D341Med (cell line): ENCODE results near the gene TMEM182.

ENCODE experiments used
- DNase-seq: peaks from one replicate; pipeline ENCODE4 v3.0.0; 2012; ENCODE audit warnings: low spot score

The TMEM182 gene

DNA sequence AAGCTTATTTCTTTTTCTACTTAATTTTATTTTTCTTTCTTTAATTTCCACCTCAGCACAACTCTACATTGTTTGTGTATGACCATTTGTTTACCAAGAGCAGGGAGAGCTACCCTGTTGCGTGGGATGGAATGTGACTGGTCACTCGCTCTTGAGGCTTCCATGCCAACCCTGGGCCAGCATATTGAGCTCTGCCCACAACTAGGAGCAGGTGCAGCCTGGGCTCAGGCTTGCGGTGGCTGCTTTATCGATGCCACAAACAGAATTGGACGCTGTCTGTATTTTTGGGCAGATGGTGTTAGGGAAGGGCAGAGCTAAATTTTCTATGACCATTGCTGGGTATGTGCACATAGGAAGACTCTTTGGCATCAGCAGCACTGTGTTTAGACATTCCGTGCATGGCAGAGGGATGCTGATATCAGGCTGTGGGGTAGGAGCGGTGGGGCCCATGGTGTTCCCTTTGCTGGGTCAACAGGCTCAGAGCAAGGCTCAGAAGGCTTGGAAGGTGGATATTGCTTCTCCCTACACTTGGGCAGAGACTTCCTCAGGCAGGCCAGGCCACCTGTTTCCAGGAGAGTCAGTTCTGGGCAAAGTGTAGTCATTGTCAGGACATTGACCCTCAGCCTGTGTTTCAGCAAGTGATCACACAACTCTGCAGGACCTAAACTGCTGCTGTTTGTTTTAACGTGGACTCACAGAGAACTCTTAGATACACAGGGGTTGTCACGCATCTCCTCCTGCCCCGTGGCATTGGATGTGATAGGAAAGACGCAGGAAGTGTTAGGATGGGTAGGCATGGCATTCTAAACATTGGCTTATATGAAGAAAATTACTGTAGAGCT, 40.2 kb downstream of the TMEM182 start:
- DNase-seq, result no peak

DNA sequence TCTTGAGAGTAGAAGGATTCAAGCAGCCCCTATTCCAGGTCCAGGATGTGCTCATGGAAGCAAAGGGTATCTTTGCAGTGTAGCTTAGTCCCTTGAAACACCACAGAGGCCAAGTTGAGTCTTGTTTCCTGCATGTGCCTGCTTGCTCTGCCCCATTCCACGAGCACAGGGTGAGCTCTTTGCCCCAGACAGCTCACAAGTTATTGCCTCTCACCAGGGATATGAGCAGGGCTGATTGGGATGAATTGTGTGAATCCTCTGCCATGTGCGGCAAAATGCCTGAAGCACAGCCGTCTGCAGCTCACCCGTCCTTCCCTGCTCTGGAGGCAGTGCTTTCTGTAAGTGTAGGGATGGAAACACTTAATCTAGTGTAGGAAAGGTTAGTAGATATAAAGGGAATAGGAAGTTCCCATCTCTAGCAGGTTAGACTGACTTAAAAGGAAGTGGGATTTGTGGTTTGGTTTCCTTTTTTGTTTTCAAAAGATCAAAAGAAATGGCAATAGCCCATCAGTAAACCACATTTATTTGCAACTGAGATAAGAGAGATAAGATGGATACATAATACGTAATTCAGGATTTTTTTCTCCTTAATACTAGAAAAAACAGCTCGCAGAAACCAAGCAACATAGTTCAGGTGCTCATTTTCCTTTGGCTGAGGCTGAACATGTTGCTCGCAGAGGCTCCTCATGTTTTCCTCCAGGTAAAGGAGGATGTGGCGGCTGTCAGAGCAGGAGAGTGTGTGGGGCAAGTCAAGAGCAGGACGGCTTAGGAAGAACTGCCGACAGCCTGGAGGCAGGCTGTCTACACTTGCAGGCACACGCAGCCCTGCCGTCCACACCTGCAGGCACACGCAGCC, 41.4 kb downstream of the TMEM182 start:
- DNase-seq, result no peak

DNA sequence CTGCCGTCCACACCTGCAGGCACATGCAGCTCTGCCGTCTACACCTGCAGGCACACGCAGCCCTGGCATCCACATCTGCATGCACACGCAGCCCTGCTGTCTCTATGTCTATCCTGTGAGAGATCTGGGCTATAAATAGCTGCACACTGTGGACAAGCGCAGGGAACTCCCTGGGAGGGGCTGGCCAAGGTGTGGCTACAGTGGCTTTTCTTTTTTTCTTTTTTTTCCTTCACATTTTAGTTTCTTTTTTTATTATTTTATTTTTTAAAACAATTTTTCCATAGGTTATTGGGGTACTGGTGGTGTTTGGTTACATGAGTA, 42.0 kb downstream of the TMEM182 start:
- no peak for DNase-seq

DNA sequence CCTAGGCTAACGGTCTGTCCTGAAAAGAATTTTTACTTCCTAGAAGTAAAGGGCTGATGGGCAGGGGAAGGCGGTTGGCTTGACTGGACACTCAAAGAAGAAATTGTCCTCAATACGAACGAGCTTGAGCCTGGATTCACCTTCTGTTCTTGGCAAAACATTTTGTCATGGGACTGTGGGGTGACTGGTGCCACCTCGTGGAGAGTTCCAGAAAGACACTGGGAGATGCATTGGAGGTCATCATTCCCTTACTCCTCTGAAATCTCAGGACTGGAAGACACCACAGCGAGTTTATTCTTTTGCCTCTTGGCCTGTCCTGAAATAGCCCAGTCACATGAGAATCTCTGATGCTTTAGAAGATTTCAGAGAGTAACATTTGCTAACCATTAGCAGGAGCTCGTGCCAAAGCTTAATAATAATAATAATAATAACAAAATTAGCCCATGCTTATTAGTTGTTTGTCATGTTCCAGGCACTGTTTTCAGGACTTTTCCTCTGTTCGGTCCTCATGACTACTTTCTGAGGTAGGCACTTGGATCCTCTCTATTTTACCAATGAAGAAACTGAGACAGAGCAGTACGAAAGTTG, 44.5 kb downstream of the TMEM182 start:
- DNase-seq, result peak; percentile 74

DNA sequence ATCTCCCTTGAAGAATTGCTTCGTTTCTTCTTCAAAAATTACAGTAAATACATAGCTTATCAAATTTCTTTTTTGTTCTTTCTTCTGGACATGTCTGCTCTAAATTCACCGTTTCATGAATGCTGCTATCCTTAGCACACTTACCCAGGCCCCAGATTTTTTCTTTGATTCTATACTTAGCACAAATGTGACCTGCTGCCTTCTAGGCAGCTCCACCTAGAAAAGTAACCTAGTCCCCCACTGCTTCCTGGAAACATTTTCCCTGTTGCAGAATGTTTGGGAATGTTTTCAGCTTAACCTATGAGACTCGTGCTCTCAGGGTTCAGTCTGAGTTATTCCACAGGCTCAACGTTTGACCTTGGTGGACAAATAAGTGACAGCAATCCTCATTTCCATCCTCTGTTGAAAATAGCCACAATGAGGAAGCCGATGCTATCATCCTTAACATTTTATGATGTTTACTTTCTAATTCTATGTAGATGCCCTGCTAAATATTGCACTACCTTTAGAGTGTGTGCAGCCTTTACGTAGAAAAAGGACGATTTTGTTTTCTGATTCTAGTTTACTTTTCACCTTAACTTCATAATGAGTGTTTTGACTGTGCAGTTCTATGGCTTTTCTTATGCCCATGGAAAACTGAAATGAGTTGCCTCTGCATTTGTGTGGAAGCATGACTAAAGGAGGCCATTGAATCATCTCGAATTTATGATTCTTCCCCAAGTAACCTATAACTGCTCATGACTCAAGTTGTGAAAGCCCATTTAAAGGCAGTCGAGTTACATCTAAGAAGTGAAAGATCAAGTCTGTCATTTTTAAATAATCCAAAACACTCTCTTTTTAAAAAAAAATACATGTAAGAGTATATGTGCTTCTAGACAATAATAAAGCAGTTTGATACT, 47.7 kb downstream of the TMEM182 start:
- no peak for DNase-seq

DNA sequence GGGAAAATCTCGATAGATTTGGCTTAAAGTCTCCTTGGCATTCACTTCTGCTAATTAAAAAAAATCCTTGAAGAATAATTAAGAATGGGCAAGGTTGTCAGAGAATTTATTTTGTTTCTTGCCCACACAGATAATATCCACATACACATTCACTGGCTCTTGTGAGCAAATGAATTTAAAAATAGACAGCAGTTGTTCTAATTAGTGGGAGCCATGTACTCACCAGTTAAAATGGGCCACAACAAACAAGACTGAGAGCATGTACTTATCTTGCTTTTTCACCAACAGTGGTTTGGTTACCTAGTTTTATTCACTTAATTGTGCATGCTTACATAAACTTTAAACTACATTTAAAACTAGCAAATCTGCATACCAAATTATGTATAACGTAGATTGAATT, 53.5 kb downstream of the TMEM182 start:
- DNase-seq, result no peak

DNA sequence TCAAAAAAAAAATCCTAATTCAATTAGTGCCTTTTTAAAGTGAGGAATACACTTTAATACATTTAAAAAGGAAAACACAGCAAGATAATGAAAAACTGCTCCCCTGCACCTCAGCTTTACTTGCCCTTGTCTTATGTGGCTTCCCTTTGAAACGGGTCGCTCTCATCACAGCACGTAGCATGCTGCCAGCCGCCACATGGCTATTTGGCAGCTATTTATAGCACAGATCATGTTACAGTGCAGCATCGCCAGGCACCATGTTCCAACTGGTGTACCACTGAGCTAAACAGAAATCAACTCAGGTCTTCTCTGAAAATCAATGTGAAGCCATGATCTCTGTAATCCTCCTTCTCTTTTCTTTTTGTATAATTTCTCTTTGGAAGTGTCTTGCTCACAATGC, 65.1 kb downstream of the TMEM182 start:
- peak; percentile 38 for DNase-seq

DNA sequence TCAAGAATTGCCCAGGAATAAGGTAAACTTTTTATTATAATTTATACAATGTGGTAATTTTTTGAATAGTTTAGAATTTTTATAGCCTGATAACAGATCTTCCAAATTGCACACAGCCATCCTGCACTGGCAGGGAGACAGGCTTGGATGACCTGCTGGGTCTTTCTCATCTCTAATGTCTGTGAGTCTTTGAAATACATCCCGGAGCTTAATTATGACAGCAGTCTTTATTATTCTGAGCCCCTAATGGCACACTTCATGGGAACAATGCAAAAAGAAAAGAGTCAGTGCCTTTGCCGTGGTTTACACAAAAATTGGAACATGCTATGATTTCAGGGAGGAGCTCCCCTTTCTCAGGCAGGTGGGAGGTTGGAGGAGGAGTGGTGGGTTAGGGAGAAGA, 71.0 kb downstream of the TMEM182 start:
- DNase-seq, result no peak

DNA sequence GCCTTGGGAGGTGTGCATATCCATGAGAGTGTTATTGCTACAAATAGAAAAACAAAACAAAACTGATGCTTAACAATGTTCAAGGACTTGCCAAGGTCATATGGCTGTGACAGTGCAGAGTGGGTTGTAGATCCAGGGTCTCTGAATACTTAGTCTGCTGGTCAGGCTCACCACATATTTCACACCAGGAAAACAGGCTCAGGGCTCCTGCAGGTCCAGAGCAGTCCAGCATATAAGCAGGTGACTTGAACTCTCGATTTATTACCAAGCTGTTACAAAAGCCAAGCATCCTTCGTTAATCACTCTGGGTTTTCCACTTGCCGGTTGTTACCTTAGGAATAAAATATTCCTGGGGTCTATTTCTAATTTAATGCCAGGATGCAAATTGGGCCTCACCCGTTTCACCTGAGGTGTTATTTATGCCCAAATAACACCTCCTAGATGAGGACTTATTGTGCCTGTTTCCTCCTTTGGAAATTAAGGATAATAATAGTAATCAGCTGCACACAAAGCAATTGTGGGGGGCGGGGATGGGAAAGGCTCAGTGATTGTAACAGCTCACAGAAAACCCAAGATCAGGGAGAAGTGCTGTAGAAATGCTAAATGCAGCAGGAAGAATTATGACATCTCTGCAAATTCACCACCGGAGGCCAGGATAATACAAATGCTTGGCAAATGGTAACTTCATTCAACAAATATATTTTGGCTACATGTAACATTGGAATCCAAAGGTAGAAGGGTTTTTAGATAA, 72.9 kb downstream of the TMEM182 start:
- DNase-seq, result no peak

DNA sequence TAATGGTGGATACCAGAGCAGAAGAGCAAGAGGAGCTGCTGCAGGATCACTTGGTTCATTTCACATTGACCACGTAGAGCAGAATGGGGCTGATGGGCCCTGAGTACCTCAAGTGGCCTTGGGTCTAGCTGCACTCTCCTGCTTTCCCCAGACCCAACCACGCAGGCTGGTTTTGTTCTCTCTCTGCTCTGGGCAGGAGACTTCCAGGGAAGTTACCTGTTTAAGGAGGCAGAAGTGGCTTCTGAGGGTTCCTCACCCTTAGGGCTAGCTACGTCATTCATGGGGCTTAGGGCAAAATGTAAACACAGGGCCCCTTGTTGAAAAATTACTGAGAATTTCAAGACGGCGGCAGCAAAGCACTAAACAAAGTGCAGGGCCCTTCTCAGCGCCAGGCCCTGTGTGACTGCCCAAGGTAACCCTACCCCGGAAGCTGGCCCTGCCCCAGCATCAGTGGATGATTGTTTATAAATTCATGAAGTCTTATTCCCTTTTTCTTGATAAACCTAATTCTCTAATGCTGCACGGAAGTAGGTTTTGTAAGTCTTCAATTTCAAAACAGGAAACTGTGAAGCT, 75.9 kb downstream of the TMEM182 start:
- no peak for DNase-seq

DNA sequence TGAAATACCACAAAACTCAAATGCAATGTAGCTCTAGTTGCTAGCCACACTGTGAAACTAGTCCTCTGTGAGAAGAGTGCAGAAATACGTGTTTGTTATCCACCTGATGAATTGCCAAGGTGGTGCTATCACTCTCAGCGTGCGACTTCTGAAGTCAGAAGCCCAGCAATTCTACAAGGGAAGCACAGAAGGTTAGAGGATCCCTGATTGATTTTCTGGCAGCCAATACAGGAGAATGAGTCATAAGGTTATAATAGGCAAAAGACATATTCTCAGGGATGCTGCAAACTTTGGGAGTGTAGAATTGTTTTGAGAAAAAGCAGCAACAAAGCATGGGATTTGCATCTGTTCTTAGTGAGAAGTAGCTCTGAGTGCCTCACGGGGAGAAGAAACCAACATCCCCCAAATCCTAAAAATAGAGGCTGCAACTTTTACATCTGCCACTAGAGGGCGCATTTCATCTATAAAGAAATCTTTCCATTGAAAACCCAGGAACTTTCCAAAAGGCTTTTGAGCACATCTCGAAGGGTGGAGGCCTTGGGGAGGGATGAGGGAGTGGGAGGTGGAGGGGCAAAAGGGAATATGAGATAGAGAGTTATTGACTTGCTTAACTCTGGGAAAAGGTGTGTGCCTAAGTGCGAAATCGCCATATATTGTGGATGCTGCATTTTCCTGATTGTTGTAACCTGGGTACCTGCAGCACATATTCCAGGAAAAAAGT, 78.0 kb downstream of the TMEM182 start:
- DNase-seq, result peak; percentile 47

DNA sequence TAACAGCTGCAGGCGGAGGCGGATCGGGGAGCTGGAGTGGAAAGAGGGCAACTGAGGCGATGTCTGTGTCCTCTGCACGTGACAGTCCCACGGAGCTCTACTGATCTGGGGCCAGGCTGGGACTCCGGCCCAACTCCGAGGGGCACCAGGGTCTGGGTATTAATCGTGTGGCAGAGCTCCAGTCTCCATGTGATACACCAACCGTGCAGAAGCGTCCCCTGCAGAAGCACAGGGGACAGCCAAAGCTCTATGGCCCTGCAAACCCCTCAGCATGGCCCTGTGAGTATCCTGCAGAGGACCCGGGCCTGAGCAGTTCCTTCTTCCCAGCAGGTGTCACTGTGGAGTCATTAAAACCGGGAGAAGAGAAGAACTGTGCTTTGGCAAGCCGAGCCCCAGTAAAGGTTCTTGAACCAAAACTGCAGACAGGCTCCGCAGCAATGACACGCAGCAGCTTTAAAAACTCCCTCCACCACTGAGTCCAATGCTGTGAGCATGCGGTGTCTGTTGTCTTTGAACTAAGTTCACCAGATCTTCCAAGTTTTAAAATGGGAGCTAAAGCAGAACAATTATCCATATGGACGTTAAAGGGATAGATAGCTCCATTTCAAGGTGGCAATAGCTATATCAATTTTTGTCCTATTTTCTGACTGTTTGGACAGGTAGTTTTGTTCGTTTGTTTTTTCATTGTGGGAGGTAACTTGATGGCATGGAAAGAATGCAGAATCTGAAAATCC, 79.4 kb downstream of the TMEM182 start:
- peak; percentile 71 for DNase-seq

DNA sequence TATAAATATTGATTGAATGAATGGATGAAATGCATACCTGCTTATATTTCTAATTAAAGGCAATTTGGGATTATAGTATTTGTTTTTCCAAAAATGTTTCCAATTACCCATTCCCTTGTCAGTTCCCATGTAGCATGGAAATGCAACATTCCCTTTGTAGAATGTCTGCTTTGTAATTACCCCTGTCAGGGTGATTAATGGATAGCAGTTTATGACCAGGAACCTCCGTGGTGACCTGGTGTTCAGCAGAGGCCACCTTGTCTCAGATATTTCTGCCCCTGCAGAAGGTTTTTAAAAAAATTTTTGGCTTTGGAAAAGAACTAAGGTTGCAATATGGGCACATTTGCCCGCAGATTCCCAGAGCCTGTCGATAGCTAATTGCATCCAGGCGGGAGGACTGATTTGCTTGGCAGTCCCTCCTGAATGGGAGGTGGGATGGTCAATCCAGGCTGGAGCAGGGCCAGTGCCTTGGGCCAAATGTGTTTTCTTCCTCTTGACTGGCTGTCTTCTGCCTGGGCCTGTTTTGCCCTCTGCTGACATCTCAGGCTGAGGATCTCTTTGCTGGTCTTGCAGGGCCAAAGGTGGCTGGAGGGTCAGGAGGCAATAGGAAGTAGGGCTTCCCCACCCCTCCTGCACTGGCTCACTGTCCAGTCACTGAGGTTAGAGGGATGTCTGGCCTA, 82.1 kb downstream of the TMEM182 start:
- no peak for DNase-seq

DNA sequence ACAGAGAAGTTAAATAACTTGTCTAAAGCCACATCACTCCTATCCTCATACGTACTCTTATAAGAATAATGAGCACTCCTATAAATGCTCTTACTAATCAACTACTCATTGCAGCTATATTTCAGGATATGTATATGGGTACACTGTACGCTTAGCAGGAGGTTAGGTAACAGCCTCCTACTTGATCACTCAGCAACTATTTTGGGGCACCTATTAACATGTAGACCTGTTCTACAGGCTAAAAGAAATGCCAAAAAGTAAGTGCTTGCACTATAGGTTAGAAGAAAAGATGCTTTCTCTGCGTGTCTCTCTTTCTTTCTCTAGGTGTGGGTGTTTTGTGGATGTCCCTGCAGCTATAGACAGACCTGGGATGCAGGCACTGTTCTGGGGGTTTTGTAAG, 83.1 kb downstream of the TMEM182 start:
- no peak for DNase-seq

DNA sequence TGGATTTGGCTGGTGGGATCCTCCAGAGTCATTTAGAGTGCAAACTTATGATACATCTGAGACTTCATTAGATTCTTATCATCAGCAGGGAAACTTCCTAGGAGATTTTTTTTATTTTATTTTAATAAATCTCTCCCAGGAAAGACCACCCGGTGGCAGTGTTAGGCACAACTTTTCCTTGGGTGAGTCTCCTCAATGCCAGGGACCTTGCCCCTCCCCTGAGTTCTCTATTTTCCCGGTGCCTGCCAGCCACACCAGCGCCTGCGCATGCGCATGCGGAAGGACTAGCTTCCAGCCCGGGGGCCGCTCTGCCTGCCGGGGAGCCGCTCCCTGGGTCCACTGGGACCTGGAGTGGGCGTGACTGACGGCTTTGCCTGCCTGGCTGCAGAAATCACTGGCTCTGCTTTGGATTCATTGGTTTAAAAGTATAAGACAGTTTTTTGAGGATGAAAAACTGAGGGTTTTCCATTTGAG, 86.6 kb downstream of the TMEM182 start:
- DNase-seq, result peak; percentile 95

DNA sequence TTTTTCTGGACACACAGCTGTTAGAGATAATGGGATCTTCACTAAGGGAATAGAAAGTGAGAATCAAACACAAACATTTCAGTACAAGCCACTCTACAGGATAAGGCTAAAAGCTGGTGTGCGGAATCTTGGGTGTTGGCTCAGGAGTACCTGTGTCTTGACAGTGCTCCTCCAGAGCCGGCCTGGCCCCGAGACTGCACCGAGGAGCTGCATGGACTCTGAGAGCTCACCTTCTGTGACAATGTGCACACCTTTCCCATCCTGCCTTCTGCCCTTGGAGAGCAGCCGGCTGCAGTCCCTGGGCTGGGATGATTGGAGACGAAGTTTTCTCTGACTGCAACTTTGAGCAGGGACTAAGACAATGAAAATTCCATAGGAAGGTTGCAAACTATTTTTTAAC, 89.1 kb downstream of the TMEM182 start:
- no peak for DNase-seq

DNA sequence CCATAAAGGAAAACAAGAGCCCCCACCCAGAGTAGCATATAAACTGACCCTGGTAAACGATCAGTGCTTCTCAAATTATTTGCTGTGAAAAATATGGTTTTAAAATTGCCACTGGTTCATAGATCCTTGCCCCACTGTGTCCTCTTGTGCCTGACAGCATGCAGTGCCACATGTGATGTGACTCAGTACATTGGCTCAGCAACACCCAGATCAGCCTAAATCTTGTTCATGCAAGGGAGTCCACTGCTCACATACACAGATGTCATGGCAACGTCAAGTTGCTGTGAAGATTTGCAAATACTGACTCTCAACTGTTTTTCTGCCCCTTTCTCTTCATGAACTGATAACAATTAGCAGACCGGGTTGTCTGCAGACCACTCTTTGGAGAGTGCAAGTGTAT, 91.0 kb downstream of the TMEM182 start:
- DNase-seq, result no peak
